Left lung (tissue), 14 donors: ENCODE results near the gene SEPTIN11. TPM values are rescaled to one million over a fixed set of nuclear protein-coding genes. Genes with fewer than 3 reads are reported as not detected.
A peak's percentile ranks its signal among the peaks of the same experiment; 100 is the strongest.

ENCODE experiments used
- ATAC-seq: fragments of 200-7000 bp; cut with Tn5 transposase; one replicate; pipeline ENCODE4 v1.9.1; 2020; ENCODE audit warnings: moderate library complexity
- DNase-seq, 4 donors: peaks; one replicate each; pipeline ENCODE4 v3.0.0-alpha.2; 2013 to 2020
- H3K27ac ChIP-seq, 2 donors: fragments of 200-600 bp; sonication (generic) in 1 of 2; one replicate each; pipeline versions ENCODE4 v1.5.0 to v1.8.0; 2020 to 2021
- H3K27me3 ChIP-seq, 2 donors: fragments of 200-600 bp; sonication (generic) in 1 of 2; one replicate each; pipeline versions ENCODE4 v1.5.0 to v1.8.0; 2020 to 2021
- H3K36me3 ChIP-seq, 2 donors: fragments of 200-600 bp; sonication (generic) in 1 of 2; one replicate each; pipeline versions ENCODE4 v1.5.0 to v1.8.0; 2020 to 2021
- H3K4me1 ChIP-seq, 2 donors: fragments of 200-600 bp; one replicate each; pipeline ENCODE4 v1.8.0; 2021
- H3K4me3 ChIP-seq, 2 donors: fragments of 200-600 bp; sonication (generic) in 1 of 2; one replicate each; pipeline versions ENCODE4 v1.5.0 to v1.8.0; 2020 to 2021; ENCODE audit warnings: mild to moderate bottlenecking in 1 of 2
- H3K9me3 ChIP-seq, 2 donors: fragments of 200-600 bp; sonication (generic) in 1 of 2; one replicate each; pipeline versions ENCODE4 v1.5.0 to v1.8.0; 2020 to 2021
- intact Hi-C, 2 donors: fragments of 100-400 bp; cut with DNase I; formaldehyde crosslinking; loops; one replicate each; pipeline versions ENCODE4 v1.11.2 to v1.14.2; 2022
- long read RNA-seq, 12 donors: library from polyadenylated mRNA in 2 of 12; unstranded in 2 of 12; transcript quantifications; one replicate each; pipeline ENCODE4 v2.0.0 and lab custom pipeline, GENCODE V29; 2019 to 2026
- polyA plus RNA-seq, 6 donors: library from polyadenylated mRNA; unstranded; fragments of 120-200 nt; gene quantifications; one replicate each; pipeline ENCODE4 v1.2.1, GENCODE V29; 2013; ENCODE audit not compliant: insufficient read length in 6 of 6
- total RNA-seq, 2 donors: library from RNA; stranded (reverse); fragmentation: NEBNext Ultra II Directional; extraction: Animal tissue kit (Norgen Biotek cat#: 25700); gene quantifications; one replicate each; pipeline ENCODE4 v1.2.1, GENCODE V29; 2021
- TF ChIP-seq, protein P1 (sequence below), 2 donors: fragments of 200-600 bp; sonication (generic) in 1 of 2; IDR thresholded peaks; one replicate each; pipeline versions ENCODE4 v1.5.0 to v1.8.0; 2021; ENCODE audit warnings: antibody characterized with exemption in 2 of 2
- donor health status: DM: no; HTN: yes; CAD: no.
- donor health status: DM: no; HTN: no; CAD: no.

Gene SEPTIN11
- total RNA-seq: 100 to 1,000 TPM; 138 to 162 TPM
- polyA plus RNA-seq: 100 to 1,000 TPM; 134 to 169 (median 159) TPM
- long read RNA-seq, donor 1, full-length matches to known transcripts: 36 of 531 reads
- long read RNA-seq, donor 1, partial matches to known transcripts: 459 of 531 reads
- long read RNA-seq, donor 1, other reads (novel, unspliced or antisense): 36 of 531 reads
- long read RNA-seq, donor 2, full-length matches to known transcripts: 31 of 535 reads
- long read RNA-seq, donor 2, partial matches to known transcripts: 483 of 535 reads
- long read RNA-seq, donor 2, other reads (novel, unspliced or antisense): 21 of 535 reads
- long read RNA-seq, donor 3, full-length matches to known transcripts: 17 of 25 reads
- long read RNA-seq, donor 3, partial matches to known transcripts: 8 of 25 reads
- long read RNA-seq, donor 3, other reads (novel, unspliced or antisense): 0 of 25 reads
- long read RNA-seq, donor 4, transcript SEPT11-203 (9 exons, 2,615 nt): major isoform, 42 of 94 reads
- long read RNA-seq, donor 4, partial matches to known transcripts: 36 of 94 reads
- long read RNA-seq, donor 4, other reads (novel, unspliced or antisense): 16 of 94 reads
- long read RNA-seq, donor 5, full-length matches to known transcripts: 15 of 347 reads
- long read RNA-seq, donor 5, partial matches to known transcripts: 325 of 347 reads
- long read RNA-seq, donor 5, other reads (novel, unspliced or antisense): 7 of 347 reads
- long read RNA-seq, donor 6, full-length matches to known transcripts: 18 of 27 reads
- long read RNA-seq, donor 6, partial matches to known transcripts: 9 of 27 reads
- long read RNA-seq, donor 6, other reads (novel, unspliced or antisense): 0 of 27 reads
- long read RNA-seq, donor 7, full-length matches to known transcripts: 11 of 88 reads
- long read RNA-seq, donor 7, partial matches to known transcripts: 77 of 88 reads
- long read RNA-seq, donor 7, other reads (novel, unspliced or antisense): 0 of 88 reads
- long read RNA-seq, donor 8, full-length matches to known transcripts: 23 of 404 reads
- long read RNA-seq, donor 8, partial matches to known transcripts: 110 of 404 reads
- long read RNA-seq, donor 8, other reads (novel, unspliced or antisense): 271 of 404 reads
- long read RNA-seq, donor 9: 0 reads
- long read RNA-seq, donor 10, full-length matches to known transcripts: 38 of 64 reads
- long read RNA-seq, donor 10, partial matches to known transcripts: 21 of 64 reads
- long read RNA-seq, donor 10, other reads (novel, unspliced or antisense): 5 of 64 reads
- long read RNA-seq, donor 11, full-length matches to known transcripts: 22 of 2,357 reads
- long read RNA-seq, donor 11, partial matches to known transcripts: 2,301 of 2,357 reads
- long read RNA-seq, donor 11, other reads (novel, unspliced or antisense): 34 of 2,357 reads
- long read RNA-seq, donor 12, full-length matches to known transcripts: 13 of 26 reads
- long read RNA-seq, donor 12, partial matches to known transcripts: 13 of 26 reads
- long read RNA-seq, donor 12, other reads (novel, unspliced or antisense): 0 of 26 reads

- H3K4me1 ChIP-seq: peaks cover 10 to 28% of the 10 kb centered on the region in 2 donors
- DNase-seq (peak; percentile 91 to 96 (median 94)), ATAC-seq (peak; percentile 90)
- no peaks in the 10 kb centered on the region for H3K9me3 ChIP-seq
- H3K4me3 ChIP-seq: peak within 1 kb of the TSS; percentile 87 to 88
- TF ChIP-seq, protein P1, sequence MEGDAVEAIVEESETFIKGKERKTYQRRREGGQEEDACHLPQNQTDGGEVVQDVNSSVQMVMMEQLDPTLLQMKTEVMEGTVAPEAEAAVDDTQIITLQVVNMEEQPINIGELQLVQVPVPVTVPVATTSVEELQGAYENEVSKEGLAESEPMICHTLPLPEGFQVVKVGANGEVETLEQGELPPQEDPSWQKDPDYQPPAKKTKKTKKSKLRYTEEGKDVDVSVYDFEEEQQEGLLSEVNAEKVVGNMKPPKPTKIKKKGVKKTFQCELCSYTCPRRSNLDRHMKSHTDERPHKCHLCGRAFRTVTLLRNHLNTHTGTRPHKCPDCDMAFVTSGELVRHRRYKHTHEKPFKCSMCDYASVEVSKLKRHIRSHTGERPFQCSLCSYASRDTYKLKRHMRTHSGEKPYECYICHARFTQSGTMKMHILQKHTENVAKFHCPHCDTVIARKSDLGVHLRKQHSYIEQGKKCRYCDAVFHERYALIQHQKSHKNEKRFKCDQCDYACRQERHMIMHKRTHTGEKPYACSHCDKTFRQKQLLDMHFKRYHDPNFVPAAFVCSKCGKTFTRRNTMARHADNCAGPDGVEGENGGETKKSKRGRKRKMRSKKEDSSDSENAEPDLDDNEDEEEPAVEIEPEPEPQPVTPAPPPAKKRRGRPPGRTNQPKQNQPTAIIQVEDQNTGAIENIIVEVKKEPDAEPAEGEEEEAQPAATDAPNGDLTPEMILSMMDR (IDR thresholded peaks at IDR 0.05): no peak
- intact Hi-C loops: no loop called here
- H3K36me3 ChIP-seq: no peaks in the 10 kb centered on the region
- peak within 1 kb of the TSS; percentile 87 to 93 for H3K27ac ChIP-seq
- H3K27me3 ChIP-seq: peaks cover 0 to 21% of the 10 kb centered on the region in 2 donors
These were observed at the start of gene SEPTIN11 for GRCh38 chr4:76949276-76950051. Gene SEPTIN11 (plus strand): TSS chr4:76949752. CDS start chr4:76949904, 152 bp downstream.

- no peaks in the 10 kb centered on the region for H3K9me3 ChIP-seq
- H3K27ac ChIP-seq: no peak overlapping the region
- H3K36me3 ChIP-seq: no peaks in the 10 kb centered on the region
- peaks cover 11 to 31% of the 10 kb centered on the region in 2 donors for H3K27me3 ChIP-seq
- ATAC-seq: no peak
- H3K4me3 ChIP-seq: no peak overlapping the region
- DNase-seq: no peak
- peaks cover 9 to 14% of the 10 kb centered on the region in 2 donors for H3K4me1 ChIP-seq
- intact Hi-C loops: no loop called here
- TF ChIP-seq, protein P1 (IDR thresholded peaks at IDR 0.05): no peak
These were observed 47.2 kb upstream of the SEPTIN11 start for GRCh38 chr4:76902233-76902890.

DNA sequence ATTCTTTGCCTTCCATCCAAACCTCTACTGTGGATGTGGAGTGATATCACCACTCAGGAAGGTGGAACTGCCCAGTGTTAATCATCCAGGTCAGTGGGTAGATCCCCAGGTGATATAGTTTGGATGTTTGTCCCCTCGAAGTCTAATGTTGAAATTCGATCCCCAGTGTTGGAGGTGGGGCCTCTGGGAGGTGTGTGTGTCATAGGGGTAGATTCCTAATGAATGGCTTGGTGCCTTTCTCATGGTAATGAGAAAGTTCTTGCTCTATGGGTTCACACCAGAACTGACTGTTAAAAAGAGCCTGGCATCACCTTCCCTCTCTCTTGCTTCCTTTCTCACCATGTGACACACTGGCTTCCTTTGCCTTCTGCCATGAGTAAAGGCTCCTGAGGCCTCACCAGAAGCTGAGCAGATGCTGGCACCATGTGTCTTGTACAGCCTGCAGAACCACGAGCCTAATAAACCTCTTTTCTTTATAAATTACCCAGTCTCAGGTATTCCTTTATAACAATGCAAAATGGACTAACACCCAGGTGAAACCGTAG, 44.8 kb upstream of the SEPTIN11 start:
- TF ChIP-seq, protein P1 (IDR thresholded peaks at IDR 0.05): no peak
- Histone ChIP-seq H3K4me1 (no peaks in the 10 kb centered on the region), H3K4me3 (no peak overlapping the region), H3K36me3 (no peaks in the 10 kb centered on the region), H3K27me3 (peaks cover 0 to 7% of the 10 kb centered on the region in 2 donors), H3K27ac (no peak overlapping the region), H3K9me3 (no peaks in the 10 kb centered on the region)
- intact Hi-C loops: no loop called here
- ATAC-seq (no peak), DNase-seq (no peak)

- DNase-seq (no peak), ATAC-seq (no peak)
- H3K4me1 ChIP-seq: no peaks in the 10 kb centered on the region
- TF ChIP-seq, protein P1 (IDR thresholded peaks at IDR 0.05): no peak
- H3K9me3 ChIP-seq: no peaks in the 10 kb centered on the region
- no peak overlapping the region for H3K27ac ChIP-seq
- intact Hi-C loops: no loop called here
- no peak overlapping the region for H3K4me3 ChIP-seq
- no peaks in the 10 kb centered on the region for H3K27me3 ChIP-seq
- H3K36me3 ChIP-seq: no peaks in the 10 kb centered on the region
These were observed 44.0 kb upstream of the SEPTIN11 start for GRCh38 chr4:76905521-76905920.
